Measurements from ENCODE around the gene ANKRD63. TPM values are rescaled to one million over a fixed set of nuclear protein-coding genes. Genes with fewer than 3 reads are reported as not detected.

The ANKRD63 gene
- polyA plus RNA-seq, 1 donor = 0.16 TPM

DNA sequence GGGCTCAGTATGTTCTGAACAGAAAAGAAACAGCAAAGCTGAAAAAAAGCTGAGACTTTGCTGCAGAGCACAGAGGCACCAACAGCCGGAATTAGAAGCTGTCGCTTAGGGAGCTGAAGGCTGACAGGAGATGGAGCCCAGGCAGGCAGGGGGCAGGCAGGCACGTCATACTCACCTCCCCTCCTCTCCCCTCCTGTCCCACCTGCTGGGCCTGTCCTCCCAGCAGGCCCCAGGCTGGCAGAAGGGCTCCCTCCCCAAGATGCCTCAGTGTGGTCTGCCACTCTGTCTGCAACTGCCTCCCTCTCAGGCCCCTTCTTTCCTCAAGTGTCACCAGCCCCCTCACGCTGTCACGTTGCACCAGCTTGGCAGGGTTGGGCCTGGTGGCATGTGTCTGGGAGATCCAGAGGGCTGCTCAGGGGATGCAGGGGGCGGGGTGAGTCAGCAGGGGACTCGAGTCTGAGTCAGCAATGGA, 3.2 kb upstream of the ANKRD63 start:
- no CpG with 5 or more reads among the region's 7 CpGs for WGBS (ENCODE audit: insufficient coverage, low lambda C conversion rate)
- H3K36me3 ChIP-seq (ENCODE audit: control insufficient read depth, insufficient read depth, low read length) = no peaks in the 10 kb centered on the region
- no peak for DNase-seq
- H3K27me3 ChIP-seq (ENCODE audit: control insufficient read depth, insufficient read depth, low read length) = peaks cover 66% of the 10 kb centered on the region
- H3K4me3 ChIP-seq (ENCODE audit: low read length) = no peak overlapping the region
- no peak overlapping the region for H3K27ac ChIP-seq (ENCODE audit: low read length)
- peaks cover 19% of the 10 kb centered on the region for H3K4me1 ChIP-seq (ENCODE audit: control insufficient read depth, insufficient read depth, low read length)
- peaks cover 12% of the 10 kb centered on the region for H3K9me3 ChIP-seq (ENCODE audit: control insufficient read depth, low read depth, low read length)

DNA sequence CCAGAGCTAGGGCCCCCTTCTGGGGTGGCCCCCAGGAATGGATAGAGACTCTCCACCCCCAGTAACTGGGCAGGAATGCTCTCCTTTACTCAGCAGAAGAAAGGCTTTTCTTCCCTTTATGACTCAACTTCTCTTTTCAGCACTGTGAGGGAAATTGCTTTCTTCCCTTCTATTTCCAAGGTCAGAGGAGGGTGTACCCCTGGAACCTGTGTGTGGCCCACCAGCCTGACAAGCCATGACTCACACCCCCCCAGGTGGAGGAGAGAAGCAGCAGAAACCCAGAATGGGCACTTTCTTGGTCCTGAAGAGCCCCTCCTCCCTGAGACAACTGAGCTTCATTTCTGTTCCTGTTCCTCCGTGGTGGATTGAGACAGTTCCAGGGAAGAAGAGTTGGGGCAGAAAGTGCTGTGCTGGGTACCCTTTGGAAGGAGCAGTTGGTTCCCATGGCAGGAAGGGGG, 2.7 kb upstream of the ANKRD63 start:
- no peak for DNase-seq
- Histone ChIP-seq H3K4me3 (ENCODE audit: low read length) (no peak overlapping the region), H3K9me3 (ENCODE audit: control insufficient read depth, low read depth, low read length) (peaks cover 12% of the 10 kb centered on the region), H3K27ac (ENCODE audit: low read length) (no peak overlapping the region), H3K4me1 (ENCODE audit: control insufficient read depth, insufficient read depth, low read length) (peaks cover 19% of the 10 kb centered on the region), H3K36me3 (ENCODE audit: control insufficient read depth, insufficient read depth, low read length) (no peaks in the 10 kb centered on the region), H3K27me3 (ENCODE audit: control insufficient read depth, insufficient read depth, low read length) (peaks cover 70% of the 10 kb centered on the region)
- WGBS (ENCODE audit: insufficient coverage, low lambda C conversion rate) = no CpG with 5 or more reads among the region's 1 CpG

DNA sequence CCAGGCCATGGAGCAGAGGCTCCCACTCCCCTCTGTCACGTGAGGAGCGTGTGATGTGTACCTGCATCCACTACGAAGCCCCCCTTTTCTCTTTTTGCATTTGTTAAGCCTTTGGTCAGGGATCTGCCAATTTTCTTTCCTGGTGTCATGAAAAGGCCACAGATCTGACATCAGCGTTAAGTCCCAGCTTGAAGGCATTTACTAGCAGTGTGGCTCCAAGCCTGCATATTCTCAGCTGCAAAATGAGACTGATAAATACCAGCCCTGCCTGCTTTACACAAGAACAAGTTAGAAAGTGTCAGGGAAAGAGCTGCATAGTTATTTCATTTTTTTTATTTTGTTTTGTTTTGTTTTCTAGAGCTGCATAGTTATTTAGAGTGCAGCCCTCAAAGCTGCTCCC, 2.3 kb upstream of the ANKRD63 start:
- WGBS (ENCODE audit: insufficient coverage, low lambda C conversion rate) = no CpG with 5 or more reads among the region's 4 CpGs
- Histone ChIP-seq H3K27ac (ENCODE audit: low read length) (no peak overlapping the region), H3K4me1 (ENCODE audit: control insufficient read depth, insufficient read depth, low read length) (peaks cover 18% of the 10 kb centered on the region), H3K9me3 (ENCODE audit: control insufficient read depth, low read depth, low read length) (peaks cover 15% of the 10 kb centered on the region), H3K27me3 (ENCODE audit: control insufficient read depth, insufficient read depth, low read length) (peaks cover 70% of the 10 kb centered on the region), H3K4me3 (ENCODE audit: low read length) (no peak overlapping the region), H3K36me3 (ENCODE audit: control insufficient read depth, insufficient read depth, low read length) (no peaks in the 10 kb centered on the region)
- DNase-seq = no peak

- H3K4me1 ChIP-seq (ENCODE audit: control insufficient read depth, insufficient read depth, low read length) = peaks cover 26% of the 10 kb centered on the region
- WGBS (ENCODE audit: insufficient coverage, low lambda C conversion rate) = 50% methylated on average over 1 of the region's 33 CpGs
- peaks cover 17% of the 10 kb centered on the region for H3K9me3 ChIP-seq (ENCODE audit: control insufficient read depth, low read depth, low read length)
- no peak overlapping the region for H3K4me3 ChIP-seq (ENCODE audit: low read length)
- H3K36me3 ChIP-seq (ENCODE audit: control insufficient read depth, insufficient read depth, low read length) = no peaks in the 10 kb centered on the region
- no peak for DNase-seq
- H3K27ac ChIP-seq (ENCODE audit: low read length) = no peak overlapping the region
- H3K27me3 ChIP-seq (ENCODE audit: control insufficient read depth, insufficient read depth, low read length) = peaks cover 81% of the 10 kb centered on the region
These were observed 894 bp upstream of the ANKRD63 start for GRCh38 chr15:40283615-40284300.

GRCh38 chr15:40282147-40282868, 556 bp downstream of the ANKRD63 start:
- no peak overlapping the region for H3K27ac ChIP-seq (ENCODE audit: low read length)
- peaks cover 86% of the 10 kb centered on the region for H3K27me3 ChIP-seq (ENCODE audit: control insufficient read depth, insufficient read depth, low read length)
- H3K4me1 ChIP-seq (ENCODE audit: control insufficient read depth, insufficient read depth, low read length) = peaks cover 26% of the 10 kb centered on the region
- H3K36me3 ChIP-seq (ENCODE audit: control insufficient read depth, insufficient read depth, low read length) = no peaks in the 10 kb centered on the region
- peaks cover 17% of the 10 kb centered on the region for H3K9me3 ChIP-seq (ENCODE audit: control insufficient read depth, low read depth, low read length)
- DNase-seq = peak; percentile 38 to 64
- WGBS (ENCODE audit: insufficient coverage, low lambda C conversion rate) = no CpG with 5 or more reads among the region's 92 CpGs
- H3K4me3 ChIP-seq (ENCODE audit: low read length) = peak overlapping the region; percentile 21

GRCh38 chr15:40281801-40282146, 1.1 kb downstream of the ANKRD63 start:
- H3K4me1 ChIP-seq (ENCODE audit: control insufficient read depth, insufficient read depth, low read length) = peaks cover 26% of the 10 kb centered on the region
- no peak overlapping the region for H3K27ac ChIP-seq (ENCODE audit: low read length)
- no peak overlapping the region for H3K4me3 ChIP-seq (ENCODE audit: low read length)
- WGBS (ENCODE audit: insufficient coverage, low lambda C conversion rate) = no CpG with 5 or more reads among the region's 51 CpGs
- DNase-seq = no peak
- peaks cover 17% of the 10 kb centered on the region for H3K9me3 ChIP-seq (ENCODE audit: control insufficient read depth, low read depth, low read length)
- H3K27me3 ChIP-seq (ENCODE audit: control insufficient read depth, insufficient read depth, low read length) = peaks cover 84% of the 10 kb centered on the region
- peaks cover 2% of the 10 kb centered on the region for H3K36me3 ChIP-seq (ENCODE audit: control insufficient read depth, insufficient read depth, low read length)

DNA sequence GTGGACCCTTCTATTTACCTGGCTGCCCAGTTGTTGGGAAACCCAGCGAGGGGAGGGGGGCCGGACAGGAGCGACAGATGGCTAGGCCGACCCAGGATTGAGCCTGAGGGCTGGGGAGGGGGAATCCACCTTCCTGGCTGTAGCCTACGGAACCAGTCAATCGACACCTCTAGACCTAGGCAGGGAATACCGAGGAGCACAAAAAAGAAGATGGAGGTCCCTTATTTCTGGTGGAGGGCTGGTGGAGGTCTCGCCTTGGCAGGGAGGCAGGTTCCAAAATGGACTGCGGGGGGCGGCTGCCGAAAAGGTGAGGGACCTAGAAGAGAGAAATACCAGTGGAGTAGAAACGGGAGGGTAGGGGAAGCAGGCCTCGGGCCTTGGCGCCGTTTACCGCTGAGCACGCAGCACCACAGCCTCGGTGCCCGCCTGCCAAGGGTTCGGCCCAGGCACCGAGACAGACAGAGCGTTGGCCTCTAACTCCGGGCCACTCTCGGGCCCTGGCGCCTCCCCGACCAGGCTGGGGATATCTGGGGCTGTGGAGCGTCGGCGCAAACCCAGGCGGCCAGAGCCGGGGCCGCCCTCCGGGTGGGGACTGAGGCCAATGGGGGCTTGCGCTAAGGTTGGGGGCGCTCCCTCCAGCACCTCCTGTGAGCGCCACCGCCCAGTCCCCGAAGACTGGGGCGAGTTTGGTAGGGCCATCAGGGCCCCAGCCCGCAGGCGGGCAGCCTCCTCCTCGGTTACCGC, 1.6 kb downstream of the ANKRD63 start:
- WGBS (ENCODE audit: insufficient coverage, low lambda C conversion rate) = no CpG with 5 or more reads among the region's 43 CpGs
- H3K4me3 ChIP-seq (ENCODE audit: low read length) = no peak overlapping the region

GRCh38 chr15:40280260-40281056, 2.4 kb downstream of the ANKRD63 start:
- peaks cover 26% of the 10 kb centered on the region for H3K4me1 ChIP-seq (ENCODE audit: control insufficient read depth, insufficient read depth, low read length)
- no CpG with 5 or more reads among the region's 30 CpGs for WGBS (ENCODE audit: insufficient coverage, low lambda C conversion rate)
- H3K4me3 ChIP-seq (ENCODE audit: low read length) = no peak overlapping the region
- H3K9me3 ChIP-seq (ENCODE audit: control insufficient read depth, low read depth, low read length) = peaks cover 17% of the 10 kb centered on the region
- no peak for DNase-seq
- no peak overlapping the region for H3K27ac ChIP-seq (ENCODE audit: low read length)
- H3K36me3 ChIP-seq (ENCODE audit: control insufficient read depth, insufficient read depth, low read length) = peaks cover 6% of the 10 kb centered on the region
- peaks cover 73% of the 10 kb centered on the region for H3K27me3 ChIP-seq (ENCODE audit: control insufficient read depth, insufficient read depth, low read length)

More for the DNA sequence above, 1.6 kb downstream of the ANKRD63 start:
- Histone ChIP-seq H3K9me3 (ENCODE audit: control insufficient read depth, low read depth, low read length) (peaks cover 17% of the 10 kb centered on the region), H3K27me3 (ENCODE audit: control insufficient read depth, insufficient read depth, low read length) (peaks cover 80% of the 10 kb centered on the region), H3K27ac (ENCODE audit: low read length) (no peak overlapping the region), H3K4me1 (ENCODE audit: control insufficient read depth, insufficient read depth, low read length) (peaks cover 26% of the 10 kb centered on the region), H3K36me3 (ENCODE audit: control insufficient read depth, insufficient read depth, low read length) (peaks cover 3% of the 10 kb centered on the region)
- no peak for DNase-seq

DNA sequence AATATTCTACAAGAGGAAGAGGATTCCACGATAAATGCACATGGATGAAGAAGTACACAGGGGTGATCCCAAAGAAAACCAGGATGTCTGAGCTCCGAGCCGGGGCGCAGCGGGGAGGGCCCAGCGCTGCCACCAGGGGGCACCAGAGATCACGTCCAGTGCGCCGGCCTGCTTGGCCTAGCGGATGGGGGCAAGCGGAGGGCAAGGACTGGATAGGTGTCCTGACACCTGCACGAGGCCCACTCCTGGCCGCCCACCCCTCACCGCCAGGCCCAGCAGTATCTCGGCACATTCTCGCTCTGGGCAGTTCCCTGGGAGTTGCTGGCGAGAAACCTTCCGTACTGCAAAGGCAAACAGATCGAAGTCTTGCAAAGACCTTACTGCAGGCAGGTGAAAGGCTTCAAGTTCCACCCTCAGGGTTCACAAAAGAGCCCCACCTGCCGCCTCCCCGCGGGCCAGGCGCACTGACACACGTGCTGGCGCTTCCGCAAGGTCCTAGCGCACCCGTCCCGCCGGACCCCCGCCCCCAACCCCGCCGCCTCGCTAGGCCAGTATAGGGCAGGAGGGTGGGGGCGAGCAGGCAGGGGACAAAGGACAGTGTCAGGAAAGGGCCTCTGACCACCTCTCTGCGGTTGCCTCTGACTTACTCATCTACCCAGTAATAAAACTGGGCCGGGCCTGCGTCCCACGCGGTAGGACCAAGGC, 3.3 kb downstream of the ANKRD63 start:
- peaks cover 17% of the 10 kb centered on the region for H3K9me3 ChIP-seq (ENCODE audit: control insufficient read depth, low read depth, low read length)
- DNase-seq = peak; percentile 52 to 67
- H3K36me3 ChIP-seq (ENCODE audit: control insufficient read depth, insufficient read depth, low read length) = peaks cover 6% of the 10 kb centered on the region
- H3K27ac ChIP-seq (ENCODE audit: low read length) = no peak overlapping the region
- peaks cover 64% of the 10 kb centered on the region for H3K27me3 ChIP-seq (ENCODE audit: control insufficient read depth, insufficient read depth, low read length)
- H3K4me3 ChIP-seq (ENCODE audit: low read length) = no peak overlapping the region
- H3K4me1 ChIP-seq (ENCODE audit: control insufficient read depth, insufficient read depth, low read length) = peaks cover 26% of the 10 kb centered on the region
- WGBS (ENCODE audit: insufficient coverage, low lambda C conversion rate) = no CpG with 5 or more reads among the region's 40 CpGs

All from large intestine (tissue), 3 donors.